GM23248 (cell line): Measurements from ENCODE around the gene CENPA.

Source experiments
- EZH2 ChIP-seq: fragments of 200-600 bp; sonication (generic); IDR thresholded peaks from 2 replicates; pipeline ENCODE4 v1.6.1; 2018; ENCODE audit warnings: antibody characterized with exemption, mild to moderate bottlenecking; ENCODE audit not compliant: insufficient read depth, poor library complexity, severe bottlenecking
- EZH2phosphoT487 ChIP-seq: fragments of 200-600 bp; sonication (generic); IDR thresholded peaks from 2 replicates; pipeline ENCODE4 v1.6.1; 2018; ENCODE audit warnings: antibody characterized with exemption, moderate library complexity, mild to moderate bottlenecking, low read depth; ENCODE audit not compliant: insufficient read depth

GRCh38 chr2:26746934-26747333 is 38.9 kb upstream of the CENPA start:
- TF ChIP-seq EZH2: no peak
- no peak for TF ChIP-seq EZH2phosphoT487
